Heart right ventricle (tissue), 16 donors: ENCODE results near the gene COQ9. TPM values are rescaled to one million over a fixed set of nuclear protein-coding genes. Genes with fewer than 3 reads are reported as not detected.
A peak's percentile ranks its signal among the peaks of the same experiment; 100 is the strongest.

Experiments used
- ATAC-seq, 8 donors: fragments of 200-7000 bp; cut with Tn5 transposase; one replicate each; pipeline ENCODE4 v1.9.1; 2020; ENCODE audit warnings: mild to moderate bottlenecking in 8 of 8, moderate library complexity in 8 of 8, moderate number of reproducible peaks in 1 of 8
- DNase-seq, 2 donors: peaks; one replicate each; pipeline ENCODE4 v3.0.0-alpha.2; 2020
- H3K27ac ChIP-seq, 10 donors: fragments of 200-600 bp; sonication (generic) in 2 of 10; one replicate each; pipeline versions ENCODE4 v1.5.0 to v1.8.0; 2020 to 2022; ENCODE audit warnings: mild to moderate bottlenecking in 3 of 10
- H3K27me3 ChIP-seq, 7 donors: fragments of 200-600 bp; one replicate each; pipeline ENCODE4 v1.8.0; 2021 to 2022; ENCODE audit warnings: mild to moderate bottlenecking in 2 of 7
- H3K36me3 ChIP-seq, 9 donors: fragments of 200-600 bp; sonication (generic) in 1 of 9; one replicate each; pipeline versions ENCODE4 v1.5.0 to v1.8.0; 2020 to 2022; ENCODE audit warnings: mild to moderate bottlenecking in 2 of 9
- H3K4me1 ChIP-seq, 9 donors: fragments of 200-600 bp; sonication (generic) in 1 of 9; one replicate each; pipeline versions ENCODE4 v1.5.0 to v1.8.0; 2020 to 2022; ENCODE audit warnings: mild to moderate bottlenecking in 4 of 9
- H3K4me3 ChIP-seq, 10 donors: fragments of 200-600 bp; sonication (generic) in 2 of 10; one replicate each; pipeline versions ENCODE4 v1.5.0 to v1.8.0; 2020 to 2022; ENCODE audit warnings: mild to moderate bottlenecking in 7 of 10, moderate library complexity in 2 of 10
- H3K9me3 ChIP-seq, 11 donors: fragments of 200-600 bp in 10 of 11; sonication (generic) in 2 of 11; one replicate each; pipeline versions ENCODE4 v1.5.0 to v1.8.0; 2013 to 2022; ENCODE audit warnings: mild to moderate bottlenecking in 2 of 11, control low read depth in 1 of 11, moderate library complexity in 1 of 11
- CTCF ChIP-seq, 9 donors: fragments of 200-600 bp; sonication (generic) in 2 of 9; IDR thresholded peaks; one replicate each; pipeline versions ENCODE4 v1.5.0 to v1.8.0; 2021 to 2022; ENCODE audit warnings: antibody characterized with exemption in 9 of 9, mild to moderate bottlenecking in 5 of 9, moderate library complexity in 1 of 9
- WGBS, 2 donors: extraction: QIAGEN DNeasy Blood & Tissue Kit; methylation state at CpG; one replicate each; pipeline ENCODE4 v1.1.7; 2013; ENCODE audit warnings: inconsistent platforms in 1 of 2; 5-methylcytosine and 5-hydroxymethylcytosine counted together
- intact Hi-C, 10 donors: fragments of 100-400 bp; cut with DNase I; formaldehyde crosslinking; loops; one replicate each; pipeline versions ENCODE4 v1.11.1 to v1.14.2; 2022
- polyA plus RNA-seq, 2 donors: library from polyadenylated mRNA; stranded (reverse); fragments of 200-250 nt; gene quantifications; one replicate each; pipeline ENCODE4 v1.2.3, GENCODE V29; 2013
- total RNA-seq, 10 donors: library from RNA; stranded (reverse); fragmentation: NEBNext Ultra II Directional in 3 of 10; extraction: Animal tissue kit (Norgen Biotek cat#: 25700) in 3 of 10; gene quantifications; one replicate each; pipeline versions ENCODE4 v1.2.1 to v1.2.4, GENCODE V29; 2021 to 2023
- donor health status: Arrhythmogenic right ventricular cardiomyopathy.
- donor health status: ischemic (EF 13 %, LVEDD 7.1; RV severe dilation, severe dysfunction).
- donor health status: healthy with polysubstance abuse.
- donor health status: DM: no; HTN: yes; CAD: no.
- donor health status: DM: no; HTN: no; CAD: no.
- donor health status: ischemic (EF 25% LVEDD 6.9; RV normal size, moderate dysfunction).
- donor health status: ischemic (EF 25% LVEDD 5.7; RV mildly dilated, moderate dysfunction).
- donor health status: healthy.
- donor health status: DM: yes; HTN: yes; CAD: no.
- donor health status: Ischemic cardiomyopathy.
- donor health status: ischemic (EF 35%, LVEDD 5.7; RV mildly dilated, moderate dysfunction).
- donor health status: nonischemic (EF 11% LVEDD 7.7; RV severe dilation, severe dysfunction).
- donor health status: DM: yes; HTN: yes; CAD: no.
- donor health status: PGD.
- donor health status: ischemic (EF 29% LVEDD 5.4; RV normal size, mild dysfunction).
- donor health status: nonischemic (EF 23%, LVEDD 6.1; RV moderate dilation, normal function).

COQ9 gene
- total and polyA plus RNA-seq, 12 donors: 135 to 475 (median 207) TPM

DNA sequence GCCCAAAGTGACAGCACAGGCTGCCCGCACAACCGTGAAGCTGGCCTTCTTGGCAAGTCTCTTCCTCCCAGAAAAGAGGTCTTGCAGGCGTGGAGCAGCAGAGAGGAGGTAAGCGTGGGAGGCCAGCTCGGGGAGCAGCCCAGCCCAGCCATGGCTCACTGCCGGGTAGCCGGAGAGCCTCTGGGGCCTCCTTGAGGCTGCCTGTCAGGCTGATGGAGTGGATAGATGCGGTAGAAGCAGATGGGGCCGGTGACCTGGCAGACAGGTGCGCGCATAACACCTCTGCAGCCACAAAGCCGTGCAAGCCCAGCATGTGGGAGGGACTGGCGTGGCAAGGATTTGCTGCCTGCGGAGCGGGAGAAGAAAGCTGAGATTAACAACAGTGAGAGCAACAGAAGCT is 56.1 kb downstream of the COQ9 start:
- Histone ChIP-seq H3K4me3 (no peak overlapping the region), H3K36me3 (no peaks in the 10 kb centered on the region), H3K27ac (no peak overlapping the region), H3K4me1 (peaks cover 0 to 13% (median 0%) of the 10 kb centered on the region in 9 donors), H3K27me3 (no peaks in the 10 kb centered on the region), H3K9me3 (no peaks in the 10 kb centered on the region)
- ATAC-seq (peak in 1 of 8 donors; percentile 37), DNase-seq (no peak)
- no peak for TF ChIP-seq CTCF (IDR thresholded peaks at IDR 0.05)
- intact Hi-C loops: no loop called here
- 75 to 77% methylated on average over 15 of the region's 15 CpGs for WGBS, 2 donors

DNA sequence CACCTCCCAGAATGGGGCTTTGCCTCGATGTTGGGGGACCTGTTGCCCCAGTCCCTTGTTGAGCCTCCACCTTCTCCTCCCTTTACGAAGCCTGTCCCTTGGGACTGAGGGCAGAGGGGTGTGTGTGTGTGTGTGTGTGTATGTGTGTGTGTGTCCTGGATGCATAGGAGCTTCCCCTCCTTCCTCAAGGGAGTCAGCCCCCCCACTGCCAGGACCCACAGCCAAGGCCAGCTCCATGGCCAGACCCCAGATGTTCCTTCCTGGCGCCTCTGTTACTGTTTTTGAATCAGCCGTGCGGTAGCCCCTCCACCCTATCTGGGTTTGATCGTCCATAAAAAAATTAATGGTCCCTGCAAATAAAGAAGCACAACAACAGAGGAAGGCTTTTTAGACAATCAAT is 56.7 kb downstream of the COQ9 start:
- H3K36me3 ChIP-seq: no peaks in the 10 kb centered on the region
- no peaks in the 10 kb centered on the region for H3K9me3 ChIP-seq
- no peak overlapping the region for H3K4me3 ChIP-seq
- WGBS, 2 donors: 52 to 65% methylated on average over 6 of the region's 6 CpGs
- no peaks in the 10 kb centered on the region for H3K27me3 ChIP-seq
- no peak overlapping the region for H3K27ac ChIP-seq
- no peak for DNase-seq
- no peak for ATAC-seq
- peaks cover 0 to 13% (median 0%) of the 10 kb centered on the region in 9 donors for H3K4me1 ChIP-seq
- intact Hi-C loops: no loop called here
- TF ChIP-seq CTCF (IDR thresholded peaks at IDR 0.05): no peak

DNA sequence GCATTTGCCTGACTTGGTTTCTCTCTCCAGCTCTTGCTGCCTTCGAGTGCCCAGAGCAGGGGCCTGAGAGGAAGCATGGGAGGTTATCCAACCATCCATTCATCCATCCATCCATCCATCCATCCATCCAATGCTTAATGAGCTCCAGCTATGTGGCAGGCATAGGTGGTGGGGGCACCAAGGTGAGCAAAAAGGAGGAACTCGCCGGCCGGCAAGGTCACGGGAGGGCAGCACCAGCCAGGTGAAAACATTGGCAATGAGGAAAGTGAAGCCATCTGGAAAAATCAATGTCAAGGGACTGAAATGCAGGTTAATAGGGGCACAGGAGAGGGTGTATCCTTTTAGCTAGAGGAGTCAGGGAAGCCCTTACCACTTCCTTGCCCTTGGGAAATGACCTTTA is 57.2 kb downstream of the COQ9 start:
- WGBS, 2 donors: 88 to 92% methylated on average over 5 of the region's 5 CpGs
- ATAC-seq (no peak), DNase-seq (no peak)
- Histone ChIP-seq H3K36me3 (no peaks in the 10 kb centered on the region), H3K4me3 (no peak overlapping the region), H3K9me3 (no peaks in the 10 kb centered on the region), H3K4me1 (peaks cover 0 to 13% (median 0%) of the 10 kb centered on the region in 9 donors), H3K27ac (no peak overlapping the region), H3K27me3 (no peaks in the 10 kb centered on the region)
- intact Hi-C loops: no loop called here
- TF ChIP-seq CTCF (IDR thresholded peaks at IDR 0.05): no peak

- Histone ChIP-seq H3K27me3 (no peaks in the 10 kb centered on the region), H3K36me3 (no peaks in the 10 kb centered on the region), H3K4me1 (peaks cover 0 to 18% (median 3%) of the 10 kb centered on the region in 9 donors), H3K27ac (no peak overlapping the region), H3K9me3 (no peaks in the 10 kb centered on the region), H3K4me3 (no peak overlapping the region)
- intact Hi-C loops: no loop called here
- TF ChIP-seq CTCF (IDR thresholded peaks at IDR 0.05): no peak
- DNase-seq: no peak
- no peak for ATAC-seq
- WGBS, 2 donors: 81 to 86% methylated on average over 6 of the region's 6 CpGs
Observed at GRCh38 chr16:57505169-57505568, 57.9 kb downstream of the COQ9 start.
